K562 (cell line): ENCODE data around the gene TALDO1. TPM values are rescaled to one million over a fixed set of nuclear protein-coding genes. Genes with fewer than 3 reads are reported as not detected.

Source experiments
- CHD4 ChIP-seq: fragments of 200-600 bp; sonication (generic); IDR thresholded peaks from 3 replicates; pipeline ENCODE4 v1.6.1; 2012; ENCODE audit warnings: low read depth, mild to moderate bottlenecking, mixed read lengths, low read length, inconsistent platforms; ENCODE audit not compliant: insufficient read depth, insufficient replicate concordance, poor library complexity, severe bottlenecking
- E2F5 ChIP-seq: sonication (generic); formaldehyde crosslinking; IDR thresholded peaks from 2 replicates; pipeline ENCODE4 v1.8.0; 2022; ENCODE audit warnings: mild to moderate bottlenecking, missing genetic modification reagents
- EGR1 ChIP-seq: fragments of 450-650 bp; conservative IDR thresholded peaks from 2 replicates; pipeline ENCODE4 v1.6.1; 2017; ENCODE audit warnings: mild to moderate bottlenecking
- ELK3 ChIP-seq: fragments of 450-650 bp; formaldehyde crosslinking; IDR thresholded peaks from 2 replicates; pipeline ENCODE4 v1.4.0; 2020; ENCODE audit warnings: mild to moderate bottlenecking
- FOXK1 ChIP-seq: sonication (generic); formaldehyde crosslinking; IDR thresholded peaks from 2 replicates; pipeline ENCODE4 v1.8.0; 2022; ENCODE audit warnings: missing genetic modification reagents, mild to moderate bottlenecking, borderline replicate concordance
- FOXP1 ChIP-seq: sonication (generic); formaldehyde crosslinking; IDR thresholded peaks from 2 replicates; pipeline ENCODE4 v1.8.0; 2022; ENCODE audit warnings: mild to moderate bottlenecking, missing genetic modification reagents
- MAFG ChIP-seq: fragments of 450-650 bp; conservative IDR thresholded peaks from 2 replicates; pipeline ENCODE4 v1.6.1; 2016; ENCODE audit warnings: missing genetic modification characterization, missing compliant biosample characterization
- NFIC ChIP-seq: fragments of 450-650 bp; IDR thresholded peaks from 2 replicates; pipeline ENCODE4 v1.6.1; 2017; ENCODE audit warnings: mild to moderate bottlenecking, inconsistent platforms
- OTX1 ChIP-seq: fragments of 450-650 bp; formaldehyde crosslinking; IDR thresholded peaks from 2 replicates; pipeline ENCODE4 v1.4.0; 2022; ENCODE audit warnings: mild to moderate bottlenecking
- PHB2 ChIP-seq: fragments of 450-650 bp; IDR thresholded peaks from 2 replicates; pipeline ENCODE4 v1.6.1; 2017; ENCODE audit warnings: low read depth
- POLR2G ChIP-seq: fragments of 200-400 bp; formaldehyde crosslinking; IDR thresholded peaks from 2 replicates; pipeline ENCODE4 v1.6.1; 2017; ENCODE audit warnings: low read depth, mild to moderate bottlenecking, antibody characterized with exemption, low read length, moderate library complexity
- PTBP1 ChIP-seq: fragments of 200-400 bp; formaldehyde crosslinking; IDR thresholded peaks from 2 replicates; pipeline ENCODE4 v1.6.1; 2017; ENCODE audit warnings: low read depth, low read length
- SIRT6 ChIP-seq: IDR thresholded peaks from one replicate; pipeline ENCODE4 v1.6.1; 2012; ENCODE audit warnings: low read depth, mild to moderate bottlenecking, control low read depth, inconsistent platforms, low read length, moderate library complexity
- SMARCA4 ChIP-seq: fragments of 450-650 bp; IDR thresholded peaks from 2 replicates; pipeline ENCODE4 v1.6.1; 2016
- SREBF1 ChIP-seq: fragments of 150-350 bp; IDR thresholded peaks from 2 replicates; pipeline ENCODE4 v1.6.1; 2014; ENCODE audit warnings: antibody characterized with exemption, low read depth, low read length, borderline replicate concordance
- ZBTB17 ChIP-seq: fragments of 450-650 bp; formaldehyde crosslinking; IDR thresholded peaks from 2 replicates; pipeline ENCODE4 v1.4.0; 2020; ENCODE audit warnings: mild to moderate bottlenecking
- ZNF318 ChIP-seq, 2 experiments: fragments of 450-650 bp; IDR thresholded peaks; 2 replicates each; pipeline ENCODE4 v1.6.1; 2016; ENCODE audit warnings: mild to moderate bottlenecking in 2 of 2, borderline replicate concordance in 1 of 2, low read depth in 1 of 2, moderate library complexity in 1 of 2
- polyA plus RNA-seq, 8 experiments: library from polyadenylated mRNA; depleted of rRNA in 4 of 8; stranded (reverse) in 5 of 8; unstranded in 3 of 8; fragments of >200 nt; fragmentation: Nextera tagmentation in 2 of 8; fragmentation: Illumina TruSeq in 1 of 8; extraction: Ambion mirVana in 2 of 8; extraction: Trizol in 1 of 8; gene quantifications; 2 replicates each; pipeline versions ENCODE4 v1.2.1 to v1.2.3, GENCODE V29; 2011 to 2014; ENCODE audit warnings: inconsistent platforms in 1 of 8, missing spikeins in 1 of 8
- total RNA-seq, 7 experiments: library from RNA; depleted of rRNA in 6 of 7; stranded (reverse); fragments of >200 nt in 6 of 7; fragmentation: Illumina TruSeq in 2 of 7; extraction: Trizol in 2 of 7; gene quantifications; 2 replicates each; pipeline versions ENCODE4 v1.2.1 to v1.2.3, GENCODE V29; 2011 to 2021; ENCODE audit warnings: low replicate concordance in 1 of 7

Gene TALDO1
- total and polyA plus RNA-seq, 9 of the 15 experiments (the other 6 are each of a cell fraction or from before 2014, with no cell fraction given) = 260 to 541 (median 441) TPM

GRCh38 chr11:762421-763072 lies 15.3 kb downstream of the TALDO1 start (continued):
- no peak for TF ChIP-seq ZNF318 (IDR thresholded peaks at IDR 0.05; ENCODE audit: borderline replicate concordance in 1 of 2, low read depth in 1 of 2)
- TF ChIP-seq SMARCA4 = no peak
- no peak for TF ChIP-seq E2F5
- TF ChIP-seq SREBF1 = no peak
- TF ChIP-seq ELK3 = no peak
- TF ChIP-seq PTBP1 = no peak
- TF ChIP-seq MAFG (tag) = no peak
- peak; percentile 55; the same call in 1 of the 2 replicates for TF ChIP-seq FOXK1 (CRISPR knock-in tag)
- no peak for TF ChIP-seq PHB2
- TF ChIP-seq ZBTB17 = 0 out of 2 replicates have a peak, but pooled peaks have one; percentile 40
- no peak for TF ChIP-seq FOXP1
- TF ChIP-seq SIRT6 = no peak
- TF ChIP-seq EGR1 = no peak
- TF ChIP-seq POLR2G = peak; percentile 63
- no peak for TF ChIP-seq NFIC
- no peak for TF ChIP-seq CHD4
- TF ChIP-seq OTX1 = no peak
